Stimulated activated CD4-positive, alpha-beta T cell treated with anti-CD3 and anti-CD28 coated beads, Interleukin-15, amount 100 ng/mL, for 48 hours (primary cell): Measurements from ENCODE around the gene RMND1.
"Not testable (repeated sequence)": the region's sequence is repeated elsewhere in the genome, so short reads cannot be mapped to it uniquely, and the experiment has no call there.

Source experiments
- DNase-seq, 2 donors: peaks; one replicate each; pipeline ENCODE4 v3.0.0-alpha.2; 2020; ENCODE audit warnings: low read depth in 2 of 2

RMND1 gene

GRCh38 chr6:151387175-151387970, 64.6 kb downstream of the RMND1 start:
- no peak for DNase-seq

- no peak for DNase-seq
Measured at GRCh38 chr6:151385177-151385576, 66.7 kb downstream of the RMND1 start.

DNA sequence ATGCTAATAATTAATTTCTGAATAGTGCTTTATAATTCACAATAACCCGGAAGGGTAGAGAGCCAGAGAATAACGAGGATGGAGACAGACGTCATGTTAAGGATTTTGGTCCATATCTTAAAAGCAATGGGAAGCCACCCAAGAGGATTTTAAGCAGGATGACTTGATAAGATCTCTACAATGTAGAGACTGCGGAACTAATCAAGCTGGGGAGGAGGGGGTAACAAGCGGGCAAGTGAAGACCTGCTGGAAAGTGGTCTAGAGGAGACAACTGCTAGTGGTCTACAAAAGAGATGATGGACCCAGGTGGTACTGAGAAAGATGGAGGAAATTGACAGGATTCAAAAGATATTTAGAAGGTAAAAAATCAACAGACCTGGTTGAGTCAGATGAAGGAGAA, 67.8 kb downstream of the RMND1 start:
- DNase-seq: no peak

GRCh38 chr6:151382631-151383030, 69.3 kb downstream of the RMND1 start:
- DNase-seq: not testable (repeated sequence)

DNA sequence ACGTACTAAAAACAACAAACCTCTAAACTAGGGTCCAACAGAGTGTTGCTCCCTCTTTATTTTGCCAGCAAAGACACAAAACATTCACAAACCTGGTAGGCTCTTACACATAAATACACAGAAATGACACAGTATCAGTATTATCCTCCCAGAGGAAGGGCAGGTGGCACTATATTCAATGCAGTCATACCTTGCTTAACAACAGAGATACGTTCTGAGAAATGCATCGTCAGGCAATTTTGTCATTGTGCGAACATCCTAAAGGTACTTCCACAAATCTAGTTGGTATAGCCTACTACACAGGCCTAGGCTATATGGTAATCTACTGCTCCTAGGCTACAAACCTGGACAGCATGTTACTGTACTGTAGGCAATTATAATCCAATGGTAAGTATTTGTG, 70.2 kb downstream of the RMND1 start:
- no peak for DNase-seq

DNA sequence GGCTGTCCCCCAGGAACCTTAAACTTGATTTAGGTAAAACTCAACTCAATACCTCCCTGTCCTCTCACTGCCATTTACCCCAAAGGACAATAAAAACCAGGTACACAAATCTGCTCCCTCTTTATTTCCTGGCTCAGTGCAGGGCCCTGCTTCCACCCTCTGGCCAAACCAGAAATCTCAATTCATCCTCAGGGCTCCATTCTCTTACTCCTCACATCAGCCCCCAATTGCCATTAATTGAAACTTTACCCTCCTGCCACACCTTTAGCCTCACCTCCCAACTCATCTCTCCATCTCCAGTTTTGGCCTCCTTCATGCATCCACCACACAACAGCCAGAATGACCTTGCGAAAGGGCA, 71.1 kb downstream of the RMND1 start:
- DNase-seq: no peak

- no peak for DNase-seq
Measured at GRCh38 chr6:151379933-151380847, 71.7 kb downstream of the RMND1 start.

DNA sequence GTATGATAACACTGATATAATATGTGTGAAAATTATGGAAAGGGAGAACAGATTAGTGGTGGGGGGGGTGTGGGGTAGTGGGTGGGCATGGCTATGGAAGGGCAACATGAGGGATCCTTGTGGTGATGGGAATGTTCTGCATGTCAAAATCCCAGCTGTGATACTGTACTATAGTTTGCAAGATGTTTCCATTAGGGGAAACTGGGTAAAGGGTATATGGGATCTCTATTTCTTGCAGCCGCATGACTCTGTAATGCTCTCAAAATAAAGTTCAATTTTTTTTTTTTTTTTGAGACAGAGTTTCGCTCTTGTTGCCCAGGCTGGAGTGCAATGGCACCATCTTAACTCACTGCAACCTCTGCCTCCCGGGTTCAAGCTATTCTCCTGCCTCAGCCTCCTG, 74.8 kb downstream of the RMND1 start:
- DNase-seq: no peak

DNA sequence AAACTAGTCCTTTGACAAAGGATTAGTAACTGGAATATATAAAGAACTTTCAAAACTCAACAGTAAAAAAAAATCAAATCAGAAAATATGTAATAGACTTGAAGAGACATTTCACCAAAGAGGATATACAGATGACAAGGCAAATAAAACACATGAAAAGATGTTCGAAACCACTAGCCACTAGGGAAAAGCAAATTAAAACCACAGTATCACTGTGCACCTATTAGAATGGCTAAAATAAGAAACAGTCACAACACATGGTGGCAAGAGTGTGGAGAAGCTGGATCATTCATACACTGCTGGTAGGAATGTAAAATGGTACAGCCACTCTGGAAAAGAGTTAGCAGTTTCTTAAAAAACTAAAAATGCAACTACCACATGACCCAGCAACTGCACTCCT, 75.5 kb downstream of the RMND1 start:
- no peak for DNase-seq

- DNase-seq: no peak
Measured at GRCh38 chr6:151375833-151376232, 76.1 kb downstream of the RMND1 start.

DNA sequence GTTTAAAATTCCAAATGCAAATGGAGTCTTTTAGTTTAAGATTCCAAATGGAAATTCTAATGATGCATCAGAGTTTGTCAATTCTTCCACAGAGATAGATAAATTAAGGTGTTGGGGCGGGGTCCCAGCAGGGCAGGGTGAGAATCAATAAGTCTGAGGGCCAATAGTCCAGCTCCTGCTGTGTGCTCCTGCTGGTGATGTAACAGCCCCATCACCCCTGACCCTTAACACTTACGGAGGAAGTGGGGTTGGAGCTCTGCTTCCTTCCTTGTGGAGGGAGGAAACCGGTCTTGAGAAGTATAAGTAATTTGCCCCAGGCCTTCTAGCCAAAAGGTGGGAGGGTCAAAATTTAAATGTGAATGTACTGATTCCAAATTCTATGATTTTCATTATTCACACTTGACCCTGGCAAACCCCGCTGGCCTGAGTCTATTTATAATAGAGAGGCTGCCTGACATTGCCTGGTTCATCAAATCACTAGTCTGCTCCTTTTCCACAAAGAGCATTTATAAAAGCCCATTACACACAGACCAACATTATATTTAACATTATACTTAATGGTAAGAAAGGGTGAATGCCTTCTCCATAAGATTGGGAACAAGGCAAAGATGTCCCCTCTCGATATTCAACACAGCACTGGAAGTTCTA, 77.8 kb downstream of the RMND1 start:
- no peak for DNase-seq

DNA sequence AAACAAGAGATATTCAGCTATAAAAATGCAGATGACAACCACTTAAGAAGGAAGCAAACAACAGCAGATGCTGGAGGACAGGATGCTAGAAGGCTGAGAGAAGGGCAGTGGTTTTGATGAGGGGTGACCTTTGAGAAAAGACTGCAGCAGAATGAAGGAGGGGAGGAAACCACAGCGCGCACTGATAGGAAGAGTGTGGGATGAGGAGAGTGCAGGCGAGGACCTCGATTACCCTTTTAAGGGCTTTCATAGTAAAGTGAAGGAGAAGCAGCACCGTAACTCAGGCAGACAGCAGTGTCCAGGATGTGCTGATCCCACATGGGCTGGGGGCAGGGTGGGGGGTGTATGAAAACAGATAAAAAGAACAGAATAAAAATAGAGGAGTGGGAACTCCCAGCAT, 79.8 kb downstream of the RMND1 start:
- no peak for DNase-seq

DNA sequence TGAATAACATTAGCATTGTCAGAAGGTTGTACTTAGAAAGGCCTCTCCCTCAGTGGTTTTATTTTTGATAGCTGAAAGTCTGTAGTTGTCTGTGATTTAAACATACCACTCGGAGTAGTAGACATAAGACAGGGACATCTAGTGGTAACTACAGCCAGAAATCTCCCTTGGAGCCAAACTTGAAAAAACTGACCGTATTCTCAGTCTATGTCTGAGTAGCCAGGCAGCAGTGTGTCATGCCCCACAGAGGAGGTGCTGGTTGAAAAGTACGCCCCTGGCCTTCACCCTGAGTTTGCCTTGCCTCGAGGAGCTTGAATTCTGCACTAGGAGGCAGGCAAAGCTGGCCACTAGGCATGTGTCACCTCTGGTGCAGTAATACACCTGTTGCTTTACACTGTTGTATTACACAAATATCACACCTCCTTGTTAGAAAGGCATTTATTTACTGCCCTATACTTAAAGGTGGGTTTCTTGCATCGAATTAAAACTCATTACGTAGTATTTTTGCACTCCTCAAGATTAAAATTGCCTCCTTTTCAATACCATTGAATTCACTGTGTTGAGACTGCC, 81.3 kb downstream of the RMND1 start:
- no peak for DNase-seq

DNA sequence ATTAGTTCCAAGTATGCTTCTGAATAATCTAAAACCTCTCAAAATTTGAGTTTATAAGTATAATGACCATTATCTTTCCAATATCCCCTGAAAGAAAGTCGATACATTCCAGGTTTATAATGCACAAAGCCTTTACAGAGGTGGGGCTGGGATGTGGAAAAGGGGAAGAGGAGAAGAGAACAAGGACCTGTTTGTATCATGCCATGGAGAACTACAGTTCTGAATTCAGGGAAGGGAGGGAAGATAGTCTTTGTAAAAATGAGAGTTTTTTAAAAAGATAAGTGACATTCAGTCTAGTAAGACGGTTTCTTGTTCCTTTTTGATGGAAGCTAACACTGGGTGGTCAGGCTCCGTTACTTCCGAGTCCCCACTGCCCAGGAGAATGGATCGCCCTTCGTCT, 86.7 kb downstream of the RMND1 start:
- DNase-seq: no peak

DNA sequence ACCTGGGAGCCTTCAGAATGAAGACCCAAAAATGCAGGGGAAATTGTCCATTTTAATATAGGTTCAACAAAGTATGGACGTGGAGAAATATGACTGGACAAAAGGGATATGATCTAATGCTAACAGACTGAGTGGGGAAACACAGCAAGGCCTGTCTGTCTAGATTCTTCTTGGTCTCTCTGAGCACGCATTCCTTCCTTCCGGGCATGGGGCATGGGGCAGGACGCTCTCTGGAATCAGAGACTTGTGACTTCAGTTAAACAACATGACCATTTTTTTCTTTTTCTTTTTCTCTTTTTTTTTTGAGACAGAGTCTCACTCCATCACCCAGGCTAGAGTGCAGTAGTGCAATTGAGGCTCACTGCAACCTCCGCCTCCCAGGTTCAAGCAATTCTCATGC, 92.4 kb downstream of the RMND1 start:
- no peak for DNase-seq

DNA sequence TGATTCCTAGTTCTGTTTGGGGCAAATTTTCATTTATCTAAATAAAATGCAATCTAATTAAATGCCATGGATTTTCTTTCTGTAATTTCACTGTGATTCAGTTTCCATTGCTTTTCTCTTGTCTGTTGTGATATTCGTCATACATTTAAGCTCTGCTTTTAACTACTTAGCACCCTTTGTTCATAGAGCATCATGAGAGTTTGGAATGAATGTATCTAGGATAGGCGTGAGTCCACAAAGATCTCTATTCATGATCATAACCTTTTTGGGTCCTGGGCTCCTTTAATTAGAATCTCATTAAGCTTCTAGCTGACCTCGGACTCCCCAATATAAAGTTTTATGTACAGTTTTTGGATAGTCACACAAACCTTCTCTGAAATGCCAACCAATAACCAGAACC, 93.5 kb downstream of the RMND1 start:
- no peak for DNase-seq

GRCh38 chr6:151357758-151358436, 94.0 kb downstream of the RMND1 start:
- DNase-seq: no peak

DNA sequence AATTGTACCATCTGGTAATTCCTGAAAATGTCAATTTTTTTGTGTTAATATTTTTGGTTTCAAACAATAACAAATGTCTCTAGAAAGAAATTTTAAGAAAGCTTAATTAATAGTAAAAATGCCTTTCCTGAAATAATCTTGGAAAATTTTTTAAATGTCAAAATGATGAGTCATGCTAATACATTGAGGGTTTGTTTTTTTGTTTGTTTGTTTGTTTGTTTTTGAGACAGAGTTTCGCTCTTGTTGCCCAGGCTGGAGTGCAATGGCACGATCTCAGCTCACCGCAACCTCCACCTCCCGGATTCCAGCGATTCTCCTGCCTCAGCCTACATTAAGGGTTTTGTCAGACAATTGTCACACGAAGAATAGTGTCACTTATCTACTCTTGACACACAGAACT, 94.9 kb downstream of the RMND1 start:
- DNase-seq: not testable (repeated sequence)
